ENCODE measurements around the gene NDUFC1. TPM values are rescaled to one million over a fixed set of nuclear protein-coding genes. Genes with fewer than 3 reads are reported as not detected.
"Not testable (repeated sequence)": the region's sequence is repeated elsewhere in the genome, so short reads cannot be mapped to it uniquely, and the experiment has no call there.

Gene NDUFC1
- total RNA-seq, 1 donor from 2014 or later, result 243 TPM

GRCh38 chr4:139266583-139267257 lies 35.6 kb downstream of the NDUFC1 start:
- ATAC-seq, result peak; percentile 89
- intact Hi-C loops (cut with DNase I), result no loop called here
- DNase-seq (ENCODE audit: missing footprints), result peak; percentile 86

DNA sequence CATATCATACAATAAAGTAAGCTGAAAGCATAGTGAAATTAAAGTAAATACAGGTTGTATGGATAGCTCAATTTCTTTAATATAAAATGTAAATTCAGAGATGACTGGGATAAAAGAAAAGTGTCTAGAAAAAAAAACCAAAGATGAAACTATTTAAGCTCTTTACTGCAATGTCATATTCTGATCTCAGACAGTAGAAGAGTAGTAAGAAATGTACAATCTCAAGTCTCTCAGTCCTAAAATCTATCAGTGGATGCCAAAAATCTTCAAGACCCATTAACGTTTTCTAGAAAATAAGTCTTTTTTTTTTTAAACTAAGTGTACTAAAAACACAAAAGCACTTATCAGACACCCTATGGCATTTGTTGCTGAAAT lies 36.1 kb downstream of the NDUFC1 start:
- ATAC-seq (no peak), DNase-seq (ENCODE audit: missing footprints) (no peak)
- intact Hi-C loops (cut with DNase I), result no loop called here

- intact Hi-C loops (cut with DNase I), result no loop called here
- DNase-seq (ENCODE audit: missing footprints) (no peak), ATAC-seq (no peak)
Observed at GRCh38 chr4:139265654-139266053, 36.6 kb downstream of the NDUFC1 start.

- ATAC-seq (no peak), DNase-seq (ENCODE audit: missing footprints) (no peak)
Observed at GRCh38 chr4:139256349-139256748, 45.9 kb downstream of the NDUFC1 start.

DNA sequence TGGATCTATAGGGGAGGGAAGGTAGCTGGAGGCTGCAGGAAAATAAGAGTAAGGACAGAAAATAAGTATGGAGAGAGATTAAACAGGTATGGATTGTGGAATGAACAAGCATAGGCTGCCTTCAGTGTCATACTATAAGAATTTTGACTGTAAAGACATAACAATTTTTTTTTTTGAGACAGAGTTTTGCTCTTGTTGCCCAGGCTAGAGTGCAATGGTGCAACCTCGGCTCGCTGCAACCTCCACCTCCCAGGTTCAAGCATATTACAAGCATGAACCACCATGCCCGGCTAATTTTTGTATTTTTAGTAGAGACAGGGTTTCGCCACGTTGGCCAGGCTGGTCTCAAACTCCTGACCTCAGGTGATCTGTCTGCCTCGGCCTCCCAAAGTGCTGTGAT lies 46.7 kb downstream of the NDUFC1 start:
- DNase-seq (ENCODE audit: missing footprints); intact Hi-C loops (cut with DNase I); ATAC-seq: not testable (repeated sequence)

More at GRCh38 chr4:139256349-139256748, 45.9 kb downstream of the NDUFC1 start:
- intact Hi-C loops (cut with DNase I), result no loop called here

DNA sequence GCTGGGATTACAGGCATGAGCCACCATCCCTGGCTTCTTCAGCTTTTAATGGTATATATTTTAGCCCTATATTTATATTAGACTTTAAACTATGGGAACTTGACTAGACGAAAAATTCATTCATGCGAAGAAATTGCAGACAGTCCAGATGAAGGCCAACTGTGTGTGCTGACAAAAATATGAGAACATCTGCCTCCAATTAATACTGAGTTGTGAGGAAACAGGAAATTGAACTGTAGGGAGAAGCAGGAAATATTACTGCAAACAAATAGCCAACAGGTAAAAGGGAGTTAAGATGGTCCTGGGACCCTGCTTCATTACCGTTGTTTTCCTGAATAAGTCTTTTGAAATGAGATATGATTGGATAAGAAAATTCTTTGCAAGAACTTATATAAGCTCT lies 48.6 kb downstream of the NDUFC1 start:
- DNase-seq (ENCODE audit: missing footprints), result no peak
- ATAC-seq, result no peak
- intact Hi-C loops (cut with DNase I), result no loop called here

DNA sequence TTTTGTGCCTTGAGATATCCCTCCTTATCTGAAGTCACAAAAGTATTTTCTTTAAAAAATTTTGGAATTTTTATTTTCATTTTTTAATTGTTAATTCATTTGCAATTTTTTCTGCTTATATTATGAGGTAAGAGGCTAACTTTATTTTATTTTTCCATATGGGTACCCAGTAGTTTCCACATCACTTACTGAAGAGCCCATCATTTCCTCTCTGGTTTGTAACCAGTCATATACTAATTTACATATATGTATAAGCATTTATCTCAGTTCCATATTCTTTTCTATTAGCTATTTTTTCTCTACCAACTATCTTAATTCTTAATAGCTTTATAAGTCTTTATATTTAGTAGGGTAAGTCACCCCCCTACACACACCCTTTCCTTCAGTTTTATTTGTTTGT lies 49.2 kb downstream of the NDUFC1 start:
- intact Hi-C loops (cut with DNase I), result no loop called here
- DNase-seq (ENCODE audit: missing footprints) (no peak), ATAC-seq (no peak)

DNA sequence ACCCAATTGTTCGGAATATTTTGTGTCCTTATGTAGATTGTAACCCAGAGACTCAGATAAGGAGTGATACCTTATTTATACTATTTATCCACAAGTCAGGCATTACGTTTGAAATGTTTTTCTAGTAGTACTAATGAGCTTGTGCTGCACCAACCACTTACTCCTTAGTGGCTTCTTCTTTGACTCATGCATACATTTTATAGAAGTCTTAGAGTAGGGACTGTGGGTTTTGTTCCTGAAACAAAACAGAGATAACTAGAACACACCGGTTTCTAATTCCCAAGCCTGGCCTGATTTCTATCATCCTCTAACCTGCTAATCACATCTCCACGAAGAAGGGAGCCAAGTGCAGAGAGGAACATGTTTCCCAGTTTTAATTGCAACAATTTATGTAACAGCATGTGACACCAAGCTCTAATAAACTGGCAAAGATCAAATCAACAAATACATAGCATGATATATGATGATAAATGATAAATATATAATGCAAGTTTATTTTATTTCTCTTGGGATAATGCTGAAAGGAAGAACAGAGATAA lies 54.5 kb downstream of the NDUFC1 start:
- intact Hi-C loops (cut with DNase I), result no loop called here
- ATAC-seq (no peak), DNase-seq (ENCODE audit: missing footprints) (no peak)

- no peak for ATAC-seq
- intact Hi-C loops (cut with DNase I), result no loop called here
Observed at GRCh38 chr4:139247241-139247640, 55.0 kb downstream of the NDUFC1 start.

GRCh38 chr4:139246166-139246565 lies 56.1 kb downstream of the NDUFC1 start:
- intact Hi-C loops (cut with DNase I), result no loop called here
- no peak for ATAC-seq

More at GRCh38 chr4:139247241-139247640, 55.0 kb downstream of the NDUFC1 start:
- DNase-seq (ENCODE audit: missing footprints), result no peak

DNA sequence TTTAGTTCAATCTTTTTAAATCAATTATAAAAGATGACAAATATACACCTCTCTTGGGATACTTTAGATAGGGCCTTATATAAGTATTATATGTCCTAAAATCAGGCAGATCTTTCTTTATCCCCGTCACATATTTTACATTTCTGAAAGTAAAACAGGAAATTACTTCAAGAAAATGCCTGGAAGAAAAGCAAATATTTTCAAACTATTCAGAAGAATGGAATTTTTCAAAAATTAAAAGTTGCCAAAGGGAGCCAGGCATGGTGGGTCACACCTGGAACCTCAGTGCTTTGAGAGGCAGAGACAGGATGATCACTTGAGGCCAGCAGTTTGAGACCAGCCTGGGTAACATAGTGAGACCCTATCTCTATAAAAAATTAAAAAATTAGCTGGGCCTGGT lies 56.7 kb downstream of the NDUFC1 start:
- DNase-seq (ENCODE audit: missing footprints) (no peak), ATAC-seq (no peak)
- intact Hi-C loops (cut with DNase I), result no loop called here

More at GRCh38 chr4:139246166-139246565, 56.1 kb downstream of the NDUFC1 start:
- no peak for DNase-seq (ENCODE audit: missing footprints)

DNA sequence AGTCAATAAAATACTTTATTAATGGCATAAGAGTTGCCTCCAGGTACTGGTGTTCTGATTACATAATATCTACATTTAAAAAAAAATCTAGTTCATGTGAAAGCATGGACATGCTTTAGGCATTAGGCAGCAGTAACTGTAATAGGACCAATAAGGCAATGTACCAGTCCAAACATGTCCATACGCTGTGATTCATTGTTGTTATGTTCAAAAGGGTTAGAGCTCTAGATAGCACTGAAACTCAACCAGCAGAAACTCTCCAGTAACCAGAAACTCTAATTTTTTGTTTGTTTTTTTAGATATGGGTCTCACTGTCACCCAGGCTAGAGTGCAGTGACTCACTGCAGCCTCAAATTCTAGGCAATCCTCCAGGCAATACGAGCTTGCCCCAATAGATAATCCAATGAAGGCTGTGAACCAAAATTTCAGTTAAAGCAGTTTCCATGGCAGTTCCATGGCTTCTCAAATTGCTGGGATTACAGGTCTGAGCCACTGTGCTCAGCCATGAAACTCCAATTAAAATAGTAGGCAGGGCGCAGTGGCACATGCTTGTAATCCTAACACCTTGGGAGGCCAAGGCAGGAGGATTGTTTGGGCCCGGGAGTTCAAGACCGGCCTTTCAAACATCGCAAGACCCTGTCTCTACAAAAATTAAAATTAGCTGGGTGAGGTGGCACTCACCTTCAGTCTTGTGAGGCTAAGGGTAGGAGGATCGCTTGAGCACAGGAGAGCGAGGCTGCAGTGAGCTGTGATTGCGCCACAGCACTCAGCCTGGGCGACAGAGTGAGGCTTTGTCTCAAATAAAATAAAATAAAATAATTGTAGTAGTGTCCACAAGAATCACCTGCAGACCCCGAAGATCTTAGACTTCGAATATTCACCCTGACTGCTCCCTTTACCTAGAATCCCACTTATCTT lies 58.6 kb downstream of the NDUFC1 start:
- DNase-seq (ENCODE audit: missing footprints), result no peak
- ATAC-seq, result peak; percentile 34
- intact Hi-C loops (cut with DNase I), result no loop called here

DNA sequence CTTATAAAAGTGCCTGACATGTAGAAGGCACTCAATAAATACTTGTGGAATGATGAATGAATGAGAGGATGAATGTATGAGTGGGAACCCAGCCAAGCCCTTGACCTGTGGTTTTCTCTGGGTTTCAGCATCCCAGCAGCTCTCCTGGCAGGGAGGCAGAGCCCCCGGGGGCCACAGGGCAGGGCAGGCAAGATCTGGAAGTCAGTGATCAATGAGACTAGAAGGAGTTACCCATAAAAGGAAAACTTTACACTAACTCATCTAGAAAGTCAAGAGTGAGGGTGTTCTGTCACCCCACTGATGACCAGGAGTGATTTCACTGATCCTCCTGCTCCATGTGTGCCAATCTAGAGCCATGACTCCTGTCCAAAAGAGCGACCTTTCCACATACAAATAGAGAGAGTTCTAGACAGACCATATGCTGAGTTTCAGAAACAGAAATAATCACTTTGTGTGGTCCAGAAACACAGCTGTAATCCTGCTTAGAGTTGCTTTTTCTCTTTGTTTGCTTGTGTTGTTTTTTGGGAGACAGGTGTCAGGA lies 59.7 kb downstream of the NDUFC1 start:
- intact Hi-C loops (cut with DNase I), result no loop called here
- no peak for DNase-seq (ENCODE audit: missing footprints)
- ATAC-seq, result no peak

DNA sequence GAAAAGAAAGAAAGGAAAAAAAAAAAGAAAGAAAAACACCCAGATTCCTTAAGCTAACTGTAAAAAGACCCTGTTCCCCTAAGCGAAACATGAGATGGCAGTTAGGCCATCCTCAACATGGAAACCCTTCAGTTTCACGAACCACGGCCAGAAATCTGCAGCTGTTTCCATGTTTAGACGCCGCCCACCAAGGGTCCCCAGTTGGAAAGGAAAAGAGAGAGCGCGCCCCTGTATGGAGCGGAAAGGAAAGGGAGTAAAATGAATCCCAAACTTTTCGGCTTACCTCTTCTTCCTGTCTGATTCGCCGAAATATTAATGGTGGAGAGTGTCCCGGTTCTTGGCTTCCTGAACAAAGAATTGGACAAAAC lies 60.5 kb downstream of the NDUFC1 start:
- intact Hi-C loops (cut with DNase I), result no loop called here
- ATAC-seq, result no peak

GRCh38 chr4:139241086-139241783 lies 61.0 kb downstream of the NDUFC1 start:
- ATAC-seq (no peak), DNase-seq (ENCODE audit: missing footprints) (no peak)
- intact Hi-C loops (cut with DNase I), result no loop called here

More for the DNA sequence above, 60.5 kb downstream of the NDUFC1 start:
- no peak for DNase-seq (ENCODE audit: missing footprints)
